Activated naive CD8-positive, alpha-beta T cell treated with anti-CD3 and anti-CD28 coated beads, Interleukin-2, amount 50 U/mL, for 24 hours (primary cell): ENCODE data around the gene SLC30A2.

Experiments used
- ATAC-seq: fragments of 150-1000 bp; cut with Tn5 transposase; one replicate; pipeline ENCODE4 v1.10.0; 2021
- DNase-seq: peaks from one replicate; pipeline ENCODE4 v3.0.0; 2021
- H3K27ac Mint-ChIP-seq: one replicate; pipeline ENCODE4 v1.8.0; 2021; ENCODE audit warnings: mild to moderate bottlenecking, mixed read lengths
- H3K27me3 Mint-ChIP-seq: one replicate; pipeline ENCODE4 v1.8.0; 2021; ENCODE audit warnings: mixed read lengths
- H3K36me3 Mint-ChIP-seq: one replicate; pipeline ENCODE4 v1.8.0; 2021; ENCODE audit warnings: low read depth, mixed read lengths
- H3K4me1 Mint-ChIP-seq: one replicate; pipeline ENCODE4 v1.8.0; 2021; ENCODE audit warnings: mixed read lengths
- H3K4me3 Mint-ChIP-seq: one replicate; pipeline ENCODE4 v1.8.0; 2021; ENCODE audit warnings: mild to moderate bottlenecking, moderate library complexity, mixed read lengths
- H3K9me3 Mint-ChIP-seq: one replicate; pipeline ENCODE4 v1.8.0; 2021; ENCODE audit warnings: mixed read lengths

The SLC30A2 gene

GRCh38 chr1:26057189-26057588 lies 11.3 kb upstream of the SLC30A2 start:
- no peak for DNase-seq
- no peak for ATAC-seq
- H3K4me3 Mint-ChIP-seq, result no peak overlapping the region
- no peaks in the 10 kb centered on the region for H3K36me3 Mint-ChIP-seq
- H3K9me3 Mint-ChIP-seq, result no peaks in the 10 kb centered on the region
- no peak overlapping the region for H3K27ac Mint-ChIP-seq
- H3K4me1 Mint-ChIP-seq, result no peaks in the 10 kb centered on the region
- H3K27me3 Mint-ChIP-seq, result peaks cover 18% of the 10 kb centered on the region

- no peaks in the 10 kb centered on the region for H3K9me3 Mint-ChIP-seq
- H3K36me3 Mint-ChIP-seq, result no peaks in the 10 kb centered on the region
- no peak for ATAC-seq
- no peak overlapping the region for H3K27ac Mint-ChIP-seq
- no peaks in the 10 kb centered on the region for H3K4me1 Mint-ChIP-seq
- DNase-seq, result no peak
- H3K4me3 Mint-ChIP-seq, result no peak overlapping the region
- peaks cover 30% of the 10 kb centered on the region for H3K27me3 Mint-ChIP-seq
Measured at GRCh38 chr1:26055041-26055440, 9.1 kb upstream of the SLC30A2 start.

- ATAC-seq, result no peak
- no peaks in the 10 kb centered on the region for H3K4me1 Mint-ChIP-seq
- H3K4me3 Mint-ChIP-seq, result no peak overlapping the region
- DNase-seq, result no peak
- H3K27me3 Mint-ChIP-seq, result peaks cover 40% of the 10 kb centered on the region
- H3K27ac Mint-ChIP-seq, result no peak overlapping the region
- H3K9me3 Mint-ChIP-seq, result no peaks in the 10 kb centered on the region
- H3K36me3 Mint-ChIP-seq, result no peaks in the 10 kb centered on the region
Measured at GRCh38 chr1:26053718-26054560, 8.0 kb upstream of the SLC30A2 start.

- Mint-ChIP-seq H3K4me3 (no peak overlapping the region), H3K9me3 (no peaks in the 10 kb centered on the region)
Measured at GRCh38 chr1:26050248-26050640, 4.3 kb upstream of the SLC30A2 start.

GRCh38 chr1:26049531-26050247 lies 3.8 kb upstream of the SLC30A2 start:
- H3K4me3 Mint-ChIP-seq, result no peak overlapping the region
- no peak for DNase-seq
- no peaks in the 10 kb centered on the region for H3K36me3 Mint-ChIP-seq
- H3K4me1 Mint-ChIP-seq, result peaks cover 2% of the 10 kb centered on the region
- H3K9me3 Mint-ChIP-seq, result no peaks in the 10 kb centered on the region
- no peak for ATAC-seq
- peaks cover 65% of the 10 kb centered on the region for H3K27me3 Mint-ChIP-seq
- no peak overlapping the region for H3K27ac Mint-ChIP-seq

More at GRCh38 chr1:26050248-26050640, 4.3 kb upstream of the SLC30A2 start:
- peaks cover 65% of the 10 kb centered on the region for H3K27me3 Mint-ChIP-seq
- no peak overlapping the region for H3K27ac Mint-ChIP-seq
- H3K4me1 Mint-ChIP-seq, result peaks cover under 1% of the 10 kb centered on the region
- DNase-seq (no peak), ATAC-seq (no peak)
- no peaks in the 10 kb centered on the region for H3K36me3 Mint-ChIP-seq

- ATAC-seq, result no peak
- no peak for DNase-seq
- Mint-ChIP-seq H3K27ac (no peak overlapping the region), H3K4me1 (peaks cover 2% of the 10 kb centered on the region), H3K36me3 (no peaks in the 10 kb centered on the region), H3K9me3 (no peaks in the 10 kb centered on the region), H3K4me3 (no peak overlapping the region), H3K27me3 (peaks cover 75% of the 10 kb centered on the region)
Measured at GRCh38 chr1:26047278-26047874, 1.5 kb upstream of the SLC30A2 start.

- Mint-ChIP-seq H3K36me3 (no peaks in the 10 kb centered on the region), H3K4me1 (peaks cover 2% of the 10 kb centered on the region), H3K27me3 (peaks cover 72% of the 10 kb centered on the region), H3K9me3 (no peaks in the 10 kb centered on the region), H3K27ac (no peak overlapping the region), H3K4me3 (no peak overlapping the region)
- ATAC-seq (no peak), DNase-seq (no peak)
Measured at GRCh38 chr1:26046246-26047095, 553 bp upstream of the SLC30A2 start.

GRCh38 chr1:26044971-26045721 lies 772 bp downstream of the SLC30A2 start:
- Mint-ChIP-seq H3K27ac (no peak overlapping the region), H3K9me3 (no peaks in the 10 kb centered on the region), H3K27me3 (peaks cover 66% of the 10 kb centered on the region), H3K36me3 (no peaks in the 10 kb centered on the region), H3K4me3 (no peak overlapping the region), H3K4me1 (peaks cover 2% of the 10 kb centered on the region)
- no peak for ATAC-seq
- DNase-seq, result no peak

GRCh38 chr1:26044414-26044813 lies 1.5 kb downstream of the SLC30A2 start:
- peaks cover 62% of the 10 kb centered on the region for H3K27me3 Mint-ChIP-seq
- H3K4me1 Mint-ChIP-seq, result peaks cover 2% of the 10 kb centered on the region
- no peak overlapping the region for H3K27ac Mint-ChIP-seq
- DNase-seq (no peak), ATAC-seq (no peak)
- H3K9me3 Mint-ChIP-seq, result no peaks in the 10 kb centered on the region
- no peaks in the 10 kb centered on the region for H3K36me3 Mint-ChIP-seq
- no peak overlapping the region for H3K4me3 Mint-ChIP-seq

- H3K27me3 Mint-ChIP-seq, result peaks cover 57% of the 10 kb centered on the region
Measured at GRCh38 chr1:26043765-26044164, 2.2 kb downstream of the SLC30A2 start.

GRCh38 chr1:26041978-26042377 lies 3.9 kb downstream of the SLC30A2 start:
- H3K4me3 Mint-ChIP-seq, result no peak overlapping the region
- DNase-seq, result no peak
- ATAC-seq, result no peak
- peaks cover 2% of the 10 kb centered on the region for H3K4me1 Mint-ChIP-seq
- no peak overlapping the region for H3K27ac Mint-ChIP-seq
- peaks cover 39% of the 10 kb centered on the region for H3K27me3 Mint-ChIP-seq
- no peaks in the 10 kb centered on the region for H3K9me3 Mint-ChIP-seq
- no peaks in the 10 kb centered on the region for H3K36me3 Mint-ChIP-seq

More at GRCh38 chr1:26043765-26044164, 2.2 kb downstream of the SLC30A2 start:
- H3K4me1 Mint-ChIP-seq, result peaks cover 2% of the 10 kb centered on the region
- ATAC-seq (no peak), DNase-seq (no peak)
- H3K27ac Mint-ChIP-seq, result no peak overlapping the region
- no peaks in the 10 kb centered on the region for H3K36me3 Mint-ChIP-seq
- H3K4me3 Mint-ChIP-seq, result no peak overlapping the region
- no peaks in the 10 kb centered on the region for H3K9me3 Mint-ChIP-seq

- Mint-ChIP-seq H3K36me3 (no peaks in the 10 kb centered on the region), H3K27ac (no peak overlapping the region), H3K4me3 (no peak overlapping the region), H3K27me3 (peaks cover 35% of the 10 kb centered on the region), H3K4me1 (peaks cover 5% of the 10 kb centered on the region), H3K9me3 (no peaks in the 10 kb centered on the region)
- no peak for ATAC-seq
- DNase-seq, result no peak
Measured at GRCh38 chr1:26041401-26041800, 4.5 kb downstream of the SLC30A2 start.

GRCh38 chr1:26038904-26039303 lies 7.0 kb downstream of the SLC30A2 start:
- ATAC-seq, result no peak
- Mint-ChIP-seq H3K4me3 (no peak overlapping the region), H3K4me1 (peaks cover 19% of the 10 kb centered on the region), H3K27me3 (peaks cover 23% of the 10 kb centered on the region), H3K27ac (no peak overlapping the region), H3K36me3 (no peaks in the 10 kb centered on the region), H3K9me3 (no peaks in the 10 kb centered on the region)
- DNase-seq, result no peak

GRCh38 chr1:26038477-26038876 lies 7.4 kb downstream of the SLC30A2 start:
- Mint-ChIP-seq H3K9me3 (no peaks in the 10 kb centered on the region), H3K27ac (no peak overlapping the region), H3K4me1 (peaks cover 19% of the 10 kb centered on the region), H3K36me3 (no peaks in the 10 kb centered on the region), H3K27me3 (peaks cover 19% of the 10 kb centered on the region), H3K4me3 (no peak overlapping the region)
- DNase-seq (no peak), ATAC-seq (no peak)
